Smooth muscle cell (in vitro differentiated cells): ENCODE results near the gene CACYBP. TPM values are rescaled to one million over a fixed set of nuclear protein-coding genes. Genes with fewer than 3 reads are reported as not detected.

Experiments used
- DNase-seq: peaks from one replicate; lab custom pipeline; 2025; ENCODE audit not compliant: unreplicated experiment; lab: John Stamatoyannopoulos, UW
- H2AFZ ChIP-seq: fragments of 200-600 bp; sonication (generic); 2 replicates; pipeline ENCODE4 v1.6.0; 2016; ENCODE audit warnings: antibody characterized with exemption, low read depth, mild to moderate bottlenecking
- H3F3A ChIP-seq: fragments of 200-600 bp; sonication (generic); 2 replicates; pipeline ENCODE4 v1.6.0; 2017; ENCODE audit warnings: antibody characterized with exemption, low read depth
- H3K27ac ChIP-seq: fragments of 200-600 bp; sonication (generic); 2 replicates; pipeline ENCODE4 v1.5.1; 2016; ENCODE audit warnings: low read depth, mild to moderate bottlenecking
- H3K27me3 ChIP-seq: fragments of 200-600 bp; sonication (generic); 2 replicates; pipeline ENCODE4 v1.6.1; 2016; ENCODE audit warnings: low read depth, mild to moderate bottlenecking
- H3K36me3 ChIP-seq: fragments of 200-600 bp; sonication (generic); 2 replicates; pipeline ENCODE4 v1.5.1; 2016; ENCODE audit warnings: low read depth
- H3K4me1 ChIP-seq: fragments of 200-600 bp; sonication (generic); 2 replicates; pipeline ENCODE4 v1.5.1; 2016; ENCODE audit warnings: low read depth
- H3K4me2 ChIP-seq: fragments of 200-600 bp; sonication (generic); 2 replicates; pipeline ENCODE4 v1.6.0; 2016; ENCODE audit warnings: mild to moderate bottlenecking
- H3K4me3 ChIP-seq: fragments of 200-600 bp; sonication (generic); 2 replicates; pipeline ENCODE4 v1.5.1; 2016; ENCODE audit warnings: mild to moderate bottlenecking
- H3K79me2 ChIP-seq: fragments of 200-600 bp; sonication (generic); 2 replicates; pipeline ENCODE4 v1.6.0; 2016; ENCODE audit warnings: low read depth, mild to moderate bottlenecking
- H3K9ac ChIP-seq: fragments of 200-600 bp; sonication (generic); 2 replicates; pipeline ENCODE4 v1.6.0; 2016; ENCODE audit warnings: low read depth
- H3K9me3 ChIP-seq: fragments of 200-600 bp; sonication (generic); replicated peaks from 2 replicates; pipeline ENCODE4 v1.5.1; 2016; ENCODE audit warnings: low read depth
- H4K20me1 ChIP-seq: fragments of 200-600 bp; sonication (generic); 2 replicates; pipeline ENCODE4 v1.6.0; 2016; ENCODE audit warnings: low read depth
- WGBS: methylation state at CpG from one replicate; pipeline ENCODE4 v1.1.7; 2016; ENCODE audit warnings: low lambda C conversion rate; 5-methylcytosine and 5-hydroxymethylcytosine counted together
- polyA plus RNA-seq: library from polyadenylated mRNA; unstranded; fragments of >200 nt; fragmentation: Nextera tagmentation; extraction: Ambion mirVana; gene quantifications from 2 replicates; pipeline ENCODE4 v1.2.1, GENCODE V29; 2016
- total RNA-seq: library from RNA; depleted of rRNA; stranded (reverse); fragments of >200 nt; gene quantifications from 2 replicates; pipeline ENCODE4 v1.2.3, GENCODE V29; 2014
- TF ChIP-seq, protein P1 (sequence below): fragments of 200-600 bp; sonication (generic); IDR thresholded peaks from 2 replicates; pipeline ENCODE4 v1.5.1; 2017; ENCODE audit warnings: borderline replicate concordance, mild to moderate bottlenecking, antibody characterized with exemption; ENCODE audit not compliant: insufficient read depth, poor library complexity, severe bottlenecking

The CACYBP gene
- total and polyA plus RNA-seq, 2 experiments from 2014 or later, result 46.8 to 54.6 TPM

DNA sequence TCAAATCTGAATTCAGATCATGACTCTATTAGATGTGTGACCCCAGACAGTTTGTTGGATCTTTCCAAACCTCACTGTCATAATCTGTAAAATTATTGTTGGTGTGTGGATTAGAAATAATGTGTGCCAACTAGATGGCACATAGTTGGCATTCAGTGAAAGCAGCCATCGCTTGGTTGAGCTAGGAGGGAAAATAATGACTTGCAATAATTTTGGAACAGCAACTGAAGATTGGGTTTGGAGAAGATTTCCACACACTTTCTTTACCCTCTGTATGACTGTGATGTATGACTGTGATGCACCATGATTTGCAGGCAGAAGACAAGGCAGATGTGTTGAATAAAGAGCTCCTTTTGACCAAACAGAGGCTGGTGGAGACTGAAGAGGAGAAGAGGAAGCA is 24.0 kb upstream of the CACYBP start:
- H3K36me3 ChIP-seq, result no peaks in the 10 kb centered on the region
- 100% methylated on average over 1 of the region's 1 CpG for WGBS
- TF ChIP-seq, protein P1, sequence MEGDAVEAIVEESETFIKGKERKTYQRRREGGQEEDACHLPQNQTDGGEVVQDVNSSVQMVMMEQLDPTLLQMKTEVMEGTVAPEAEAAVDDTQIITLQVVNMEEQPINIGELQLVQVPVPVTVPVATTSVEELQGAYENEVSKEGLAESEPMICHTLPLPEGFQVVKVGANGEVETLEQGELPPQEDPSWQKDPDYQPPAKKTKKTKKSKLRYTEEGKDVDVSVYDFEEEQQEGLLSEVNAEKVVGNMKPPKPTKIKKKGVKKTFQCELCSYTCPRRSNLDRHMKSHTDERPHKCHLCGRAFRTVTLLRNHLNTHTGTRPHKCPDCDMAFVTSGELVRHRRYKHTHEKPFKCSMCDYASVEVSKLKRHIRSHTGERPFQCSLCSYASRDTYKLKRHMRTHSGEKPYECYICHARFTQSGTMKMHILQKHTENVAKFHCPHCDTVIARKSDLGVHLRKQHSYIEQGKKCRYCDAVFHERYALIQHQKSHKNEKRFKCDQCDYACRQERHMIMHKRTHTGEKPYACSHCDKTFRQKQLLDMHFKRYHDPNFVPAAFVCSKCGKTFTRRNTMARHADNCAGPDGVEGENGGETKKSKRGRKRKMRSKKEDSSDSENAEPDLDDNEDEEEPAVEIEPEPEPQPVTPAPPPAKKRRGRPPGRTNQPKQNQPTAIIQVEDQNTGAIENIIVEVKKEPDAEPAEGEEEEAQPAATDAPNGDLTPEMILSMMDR, result no peak
- no peaks in the 10 kb centered on the region for H4K20me1 ChIP-seq
- H3K4me2 ChIP-seq, result no peak overlapping the region
- no peak overlapping the region for H3K4me3 ChIP-seq
- no peak for DNase-seq
- no peak overlapping the region for H3K9ac ChIP-seq
- H3K4me1 ChIP-seq, result no peaks in the 10 kb centered on the region
- H3K27ac ChIP-seq, result no peak overlapping the region
- H3K79me2 ChIP-seq, result no peaks in the 10 kb centered on the region
- no peak overlapping the region for H2AFZ ChIP-seq
- H3K27me3 ChIP-seq, result no peaks in the 10 kb centered on the region
- no peaks in the 10 kb centered on the region for H3K9me3 ChIP-seq
- H3F3A ChIP-seq, result no peaks in the 10 kb centered on the region

DNA sequence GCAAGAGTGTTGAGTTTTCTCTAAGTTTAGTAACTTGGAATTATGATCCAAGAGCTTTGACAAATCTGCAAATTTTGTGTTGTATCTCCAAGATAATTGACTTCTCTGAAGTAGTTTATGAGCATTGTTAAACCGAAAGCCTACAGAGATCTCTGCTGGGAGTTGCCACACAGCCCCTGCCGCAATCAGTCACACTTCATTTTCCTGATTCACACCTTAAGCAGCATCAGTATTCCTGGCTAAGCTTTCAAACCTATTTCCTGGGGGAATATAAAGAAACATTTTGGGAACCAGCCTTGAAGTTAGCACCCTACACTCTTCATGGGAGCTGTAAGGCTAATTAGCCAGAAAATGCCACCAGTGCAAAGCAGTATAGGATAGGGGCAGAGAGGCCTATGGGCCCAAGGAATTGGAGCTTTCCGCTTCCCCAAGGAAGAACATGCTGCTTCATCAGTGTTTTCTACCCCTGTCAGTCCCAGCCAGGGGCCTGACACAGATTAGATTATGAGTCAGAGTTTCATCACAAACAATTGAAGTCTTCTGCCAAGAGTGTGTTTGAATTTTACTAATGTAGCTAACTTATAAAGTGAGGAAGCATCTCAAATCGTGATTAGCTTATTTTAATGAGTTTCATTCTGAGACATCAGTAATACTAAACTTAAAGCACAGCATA is 23.2 kb upstream of the CACYBP start:
- Histone ChIP-seq H3K9me3 (no peaks in the 10 kb centered on the region), H3K27me3 (no peaks in the 10 kb centered on the region), H3K4me3 (no peak overlapping the region), H3K79me2 (no peaks in the 10 kb centered on the region), H3K36me3 (no peaks in the 10 kb centered on the region), H3K4me2 (no peak overlapping the region), H3F3A (no peaks in the 10 kb centered on the region), H2AFZ (no peak overlapping the region), H3K9ac (no peak overlapping the region), H4K20me1 (no peaks in the 10 kb centered on the region), H3K4me1 (no peaks in the 10 kb centered on the region), H3K27ac (no peak overlapping the region)
- WGBS, result 84% methylated on average over 4 of the region's 4 CpGs
- TF ChIP-seq, protein P1, result no peak
- DNase-seq, result no peak

DNA sequence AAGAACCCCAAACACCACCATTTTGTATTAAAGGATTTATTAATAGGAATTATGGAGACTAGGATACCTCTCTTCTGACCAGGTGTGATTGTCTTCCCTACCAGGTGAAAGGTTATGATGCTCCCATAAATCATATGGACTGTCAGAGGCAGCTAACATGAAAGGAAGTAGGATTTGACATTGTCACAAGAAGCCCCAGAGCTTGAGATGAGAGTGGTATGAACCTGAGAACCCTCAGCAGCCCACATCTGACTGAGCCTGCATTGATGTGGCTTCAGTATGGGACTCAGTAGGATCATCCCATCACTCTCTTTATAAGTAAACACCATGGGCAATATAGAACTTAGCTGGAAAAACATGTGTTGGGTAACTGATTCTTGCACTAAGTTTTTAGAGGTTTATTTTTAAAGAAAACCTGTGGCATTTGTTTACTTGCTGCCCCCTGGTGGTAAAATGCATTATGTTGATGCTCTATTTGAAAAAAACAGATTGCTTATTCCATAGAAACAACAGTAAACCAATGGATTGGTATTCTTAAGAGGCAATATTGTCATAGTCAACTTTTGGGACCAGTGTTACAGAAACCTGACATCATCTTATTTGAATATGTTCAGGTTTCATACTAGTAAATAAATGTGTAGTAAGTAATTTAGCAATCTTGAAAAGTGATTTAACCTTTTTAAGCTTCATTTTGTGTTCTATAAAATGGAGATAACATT is 16.6 kb upstream of the CACYBP start:
- Histone ChIP-seq H3K9ac (no peak overlapping the region), H3K27ac (no peak overlapping the region), H3K9me3 (no peaks in the 10 kb centered on the region), H4K20me1 (no peaks in the 10 kb centered on the region), H3K4me1 (no peaks in the 10 kb centered on the region), H3K79me2 (no peaks in the 10 kb centered on the region), H3F3A (no peaks in the 10 kb centered on the region), H2AFZ (no peak overlapping the region), H3K4me2 (no peak overlapping the region), H3K4me3 (no peak overlapping the region), H3K27me3 (no peaks in the 10 kb centered on the region), H3K36me3 (no peaks in the 10 kb centered on the region)
- TF ChIP-seq, protein P1, result peak; percentile 76
- no peak for DNase-seq
